Measurements from ENCODE around the gene OPN1SW. TPM values are rescaled to one million over a fixed set of nuclear protein-coding genes. Genes with fewer than 3 reads are reported as not detected.

OPN1SW gene
- total RNA-seq, 3 donors from 2014 or later: not detected

GRCh38 chr7:128801003-128801402 lies 25.4 kb upstream of the OPN1SW start:
- intact Hi-C loops (cut with DNase I; ENCODE audit: low total_unique reads): no loop called here
- Histone ChIP-seq H3K36me3 (no peaks in the 10 kb centered on the region), H3K4me1 (no peaks in the 10 kb centered on the region), H3K4me3 (no peak overlapping the region), H3K27me3 (no peaks in the 10 kb centered on the region), H3K27ac (no peak overlapping the region), H3K9me3 (no peaks in the 10 kb centered on the region)
- TF ChIP-seq POLR2AphosphoS5 (IDR thresholded peaks at IDR 0.05) (no peak), POLR2A (IDR thresholded peaks at IDR 0.05) (no peak), CTCF (IDR thresholded peaks at IDR 0.05) (no peak)
- no peak for DNase-seq (ENCODE audit: low spot score in 2 of 2)

- Histone ChIP-seq H3K9me3 (no peaks in the 10 kb centered on the region), H3K4me1 (no peaks in the 10 kb centered on the region), H3K4me3 (no peak overlapping the region), H3K27me3 (no peaks in the 10 kb centered on the region), H3K27ac (no peak overlapping the region), H3K36me3 (no peaks in the 10 kb centered on the region)
- no peak for TF ChIP-seq POLR2AphosphoS5 (IDR thresholded peaks at IDR 0.05)
- TF ChIP-seq POLR2A (IDR thresholded peaks at IDR 0.05): no peak
- no peak for TF ChIP-seq CTCF (IDR thresholded peaks at IDR 0.05)
- intact Hi-C loops (cut with DNase I; ENCODE audit: low total_unique reads): no loop called here
- DNase-seq (ENCODE audit: low spot score in 2 of 2): no peak
Measured at GRCh38 chr7:128800567-128800966, 25.0 kb upstream of the OPN1SW start.

- H3K36me3 ChIP-seq: no peaks in the 10 kb centered on the region
- no peaks in the 10 kb centered on the region for H3K27me3 ChIP-seq
- H3K4me3 ChIP-seq: no peak overlapping the region
- TF ChIP-seq POLR2AphosphoS5 (IDR thresholded peaks at IDR 0.05) (no peak), POLR2A (IDR thresholded peaks at IDR 0.05) (no peak), CTCF (IDR thresholded peaks at IDR 0.05) (no peak)
- H3K9me3 ChIP-seq: no peaks in the 10 kb centered on the region
- DNase-seq (ENCODE audit: low spot score in 2 of 2): no peak
- H3K4me1 ChIP-seq: no peaks in the 10 kb centered on the region
- no peak overlapping the region for H3K27ac ChIP-seq
- intact Hi-C loops (cut with DNase I; ENCODE audit: low total_unique reads): loop anchor here (5.0 kb wide), 1 partner anchor 868 kb away; no protein-coding TSS in a partner anchor
Measured at GRCh38 chr7:128799451-128799850, 23.9 kb upstream of the OPN1SW start.

GRCh38 chr7:128796327-128796726 lies 20.7 kb upstream of the OPN1SW start:
- TF ChIP-seq POLR2A (IDR thresholded peaks at IDR 0.05) (no peak), POLR2AphosphoS5 (IDR thresholded peaks at IDR 0.05) (no peak), CTCF (IDR thresholded peaks at IDR 0.05) (no peak)
- Histone ChIP-seq H3K27me3 (no peaks in the 10 kb centered on the region), H3K36me3 (no peaks in the 10 kb centered on the region), H3K4me3 (no peak overlapping the region), H3K4me1 (no peaks in the 10 kb centered on the region), H3K9me3 (no peaks in the 10 kb centered on the region), H3K27ac (no peak overlapping the region)
- no peak for DNase-seq (ENCODE audit: low spot score in 2 of 2)
- intact Hi-C loops (cut with DNase I; ENCODE audit: low total_unique reads): loop anchor here (2.0 to 5.0 kb wide), 2 partner anchors 78 to 871 kb away; no protein-coding TSS in a partner anchor

- no peak overlapping the region for H3K27ac ChIP-seq
- no peak overlapping the region for H3K4me3 ChIP-seq
- no peaks in the 10 kb centered on the region for H3K9me3 ChIP-seq
- no peaks in the 10 kb centered on the region for H3K36me3 ChIP-seq
- no peak for DNase-seq (ENCODE audit: low spot score in 2 of 2)
- no peaks in the 10 kb centered on the region for H3K4me1 ChIP-seq
- TF ChIP-seq POLR2A (IDR thresholded peaks at IDR 0.05): no peak
- TF ChIP-seq CTCF (IDR thresholded peaks at IDR 0.05): no peak
- TF ChIP-seq POLR2AphosphoS5 (IDR thresholded peaks at IDR 0.05): no peak
- intact Hi-C loops (cut with DNase I; ENCODE audit: low total_unique reads): loop anchor here (5.0 kb wide), 1 partner anchor 872 kb away; no protein-coding TSS in a partner anchor
- H3K27me3 ChIP-seq: no peaks in the 10 kb centered on the region
Measured at GRCh38 chr7:128795129-128795528, 19.5 kb upstream of the OPN1SW start.

All from breast epithelium (tissue), 4 donors.